Superior temporal gyrus (tissue), 1 donor: ENCODE measurements around the gene SETD1B.
A peak's percentile ranks its signal among the peaks of the same experiment; 100 is the strongest.

Experiments used
- DNase-seq: peaks from one replicate; pipeline ENCODE4 v3.0.0-alpha.2; 2016; ENCODE audit errors: extremely low spot score

Gene SETD1B

DNA sequence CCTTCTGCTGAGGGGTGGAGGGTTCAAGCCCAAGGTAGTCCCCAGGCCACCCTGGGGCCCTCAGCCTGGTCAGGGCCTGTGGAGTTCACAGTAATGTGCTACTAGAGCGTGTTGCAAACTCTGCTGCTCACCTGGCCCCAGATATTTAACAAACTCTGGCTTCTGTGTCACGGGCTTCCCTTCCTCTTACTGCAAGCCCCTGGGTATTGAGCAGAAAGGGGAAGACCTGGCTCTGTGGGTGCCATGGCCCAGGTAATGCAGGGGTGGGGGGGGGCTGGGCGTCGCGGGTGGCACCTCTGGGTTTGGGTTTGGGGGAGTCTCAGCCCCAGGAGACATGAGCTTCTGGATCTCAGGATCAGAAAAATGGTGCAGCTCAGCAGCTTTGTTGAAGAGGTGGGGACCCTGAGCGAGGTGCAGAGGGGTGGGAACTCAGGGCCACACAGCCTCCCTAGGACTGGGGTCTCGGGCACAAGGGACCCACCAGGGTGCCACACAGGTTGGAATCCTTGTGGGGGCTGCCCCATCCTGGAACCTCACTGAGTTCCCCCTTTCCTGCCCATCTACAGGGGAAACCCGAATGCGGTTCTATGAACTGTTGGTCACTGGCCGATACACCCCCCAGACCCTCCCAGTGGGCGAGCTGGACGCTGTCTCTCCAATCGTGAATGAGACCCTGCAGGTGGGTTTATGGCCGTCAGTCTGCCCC lies 4.0 kb downstream of the SETD1B start:
- DNase-seq: no peak

DNA sequence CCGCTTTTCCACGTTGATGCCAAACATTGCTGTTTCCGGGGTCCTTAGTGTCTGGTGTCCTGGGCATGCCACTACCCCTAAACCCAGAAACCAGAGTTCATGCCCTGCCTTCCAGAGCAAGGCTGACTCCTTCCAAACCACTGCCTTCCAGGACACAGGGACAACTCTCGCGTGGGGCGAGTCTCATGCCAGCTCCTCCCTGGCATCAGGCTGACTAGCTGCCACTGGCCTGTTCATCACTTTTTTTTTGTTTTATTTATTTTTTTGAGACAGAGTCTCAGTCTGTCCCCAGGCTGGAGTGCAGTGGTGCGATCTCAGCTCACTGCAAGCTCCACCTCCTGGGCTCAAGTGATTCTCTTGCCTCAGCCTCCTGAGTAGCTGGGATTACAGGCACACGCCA lies 4.8 kb downstream of the SETD1B start:
- no peak for DNase-seq

DNA sequence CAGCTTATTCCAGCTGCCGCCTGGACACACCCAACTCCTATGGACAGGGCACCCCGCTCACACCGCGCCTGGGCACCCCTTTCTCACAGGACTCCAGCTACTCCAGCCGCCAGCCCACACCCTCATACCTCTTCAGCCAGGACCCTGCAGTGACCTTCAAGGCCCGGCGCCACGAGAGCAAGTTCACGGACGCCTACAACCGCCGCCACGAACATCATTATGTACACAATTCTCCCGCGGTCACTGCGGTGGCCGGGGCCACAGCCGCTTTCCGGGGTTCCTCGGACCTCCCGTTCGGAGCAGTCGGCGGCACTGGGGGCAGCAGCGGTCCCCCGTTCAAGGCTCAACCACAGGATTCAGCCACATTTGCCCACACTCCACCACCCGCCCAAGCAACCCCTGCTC lies 5.9 kb downstream of the SETD1B start:
- DNase-seq: no peak

DNA sequence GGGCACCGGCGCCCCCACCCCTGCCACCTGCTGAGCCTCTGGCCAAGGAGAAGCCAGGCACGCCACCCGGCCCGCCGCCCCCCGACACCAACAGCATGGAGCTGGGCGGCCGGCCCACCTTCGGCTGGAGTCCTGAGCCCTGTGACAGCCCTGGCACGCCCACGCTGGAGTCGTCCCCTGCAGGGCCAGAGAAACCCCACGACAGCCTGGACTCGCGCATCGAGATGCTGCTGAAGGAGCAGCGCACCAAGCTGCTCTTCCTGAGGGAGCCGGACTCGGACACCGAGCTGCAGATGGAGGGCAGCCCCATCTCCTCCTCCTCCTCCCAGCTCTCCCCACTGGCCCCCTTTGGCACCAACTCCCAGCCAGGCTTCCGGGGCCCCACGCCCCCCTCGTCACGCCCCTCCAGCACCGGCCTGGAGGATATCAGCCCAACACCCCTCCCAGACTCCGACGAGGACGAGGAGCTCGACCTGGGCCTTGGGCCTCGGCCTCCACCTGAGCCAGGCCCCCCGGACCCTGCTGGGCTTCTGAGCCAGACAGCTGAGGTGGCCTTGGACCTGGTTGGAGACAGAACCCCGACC lies 6.5 kb downstream of the SETD1B start:
- DNase-seq: no peak

DNA sequence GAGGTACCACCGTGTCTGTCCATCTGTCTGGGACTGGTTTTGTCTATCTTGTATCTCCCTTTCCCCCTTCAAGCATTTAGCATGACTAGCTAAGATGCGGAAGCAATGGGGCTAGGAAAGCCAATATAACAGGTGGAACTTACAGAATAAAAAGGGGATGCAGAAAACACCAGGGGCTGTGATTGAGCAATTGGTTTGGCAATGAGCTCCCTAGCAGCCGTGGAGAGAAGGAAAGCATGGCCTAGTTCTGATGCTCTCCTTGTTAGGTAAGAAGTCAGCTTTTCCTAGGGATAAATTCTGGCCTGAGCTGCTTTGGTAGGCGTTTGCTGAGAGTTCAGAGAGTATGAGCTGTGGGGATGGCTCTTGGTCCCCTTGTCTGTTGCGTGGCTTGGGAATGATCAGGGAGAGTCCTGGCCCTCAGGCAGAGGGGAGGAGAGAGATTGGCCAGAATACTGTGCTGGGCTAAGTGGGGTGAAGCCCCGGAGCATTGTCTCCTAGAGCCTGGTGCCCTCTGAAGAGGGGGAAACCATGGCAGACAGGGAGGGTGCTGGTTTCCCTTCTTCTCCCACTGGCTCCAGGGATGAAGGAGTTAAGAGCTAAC lies 7.1 kb downstream of the SETD1B start:
- DNase-seq: no peak

DNA sequence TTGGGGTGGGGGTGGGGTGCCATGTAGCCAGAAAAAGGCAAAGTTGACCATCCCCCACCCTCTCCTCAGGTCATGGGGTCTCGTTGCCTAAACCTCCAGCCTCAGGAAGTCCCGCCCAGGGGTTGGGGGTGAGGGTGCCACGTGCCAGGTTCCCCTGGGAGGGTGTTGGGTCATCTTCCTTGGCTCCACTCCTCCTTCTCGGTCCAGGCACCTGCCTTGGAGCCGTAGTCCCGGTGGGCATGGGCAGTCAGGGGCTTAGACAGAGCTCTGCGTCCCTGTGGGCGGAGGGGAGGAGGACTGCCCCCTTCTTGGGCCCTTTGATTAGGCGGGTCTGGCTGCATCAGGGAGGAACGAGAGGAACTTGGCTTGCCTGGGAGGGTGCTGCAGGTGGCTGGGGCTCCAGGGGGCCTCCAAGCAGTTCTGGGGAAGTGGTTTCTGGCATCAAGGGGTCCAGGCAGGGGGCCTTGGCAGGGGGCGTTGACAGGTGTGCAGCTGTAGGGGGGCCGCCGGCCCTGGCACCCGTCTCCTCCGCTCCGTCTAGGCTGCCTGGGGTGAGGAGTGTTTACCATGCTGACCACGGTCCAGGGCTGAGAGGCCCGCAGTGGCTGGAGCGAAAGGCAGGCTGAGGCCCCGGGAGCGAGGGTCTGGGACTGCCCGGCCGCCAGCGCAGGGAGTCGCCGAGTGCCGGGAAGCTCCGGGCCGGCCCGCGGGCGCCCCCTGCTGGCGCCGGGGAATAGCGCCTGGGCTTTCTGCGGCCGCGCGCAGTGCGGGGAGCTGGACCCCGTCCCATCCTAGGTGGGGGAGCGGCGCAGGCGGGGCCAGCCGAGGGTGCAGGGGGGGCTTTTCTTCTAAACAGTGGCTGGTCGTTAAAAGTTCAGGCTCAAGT lies 7.9 kb downstream of the SETD1B start:
- peak; percentile 57 for DNase-seq

DNA sequence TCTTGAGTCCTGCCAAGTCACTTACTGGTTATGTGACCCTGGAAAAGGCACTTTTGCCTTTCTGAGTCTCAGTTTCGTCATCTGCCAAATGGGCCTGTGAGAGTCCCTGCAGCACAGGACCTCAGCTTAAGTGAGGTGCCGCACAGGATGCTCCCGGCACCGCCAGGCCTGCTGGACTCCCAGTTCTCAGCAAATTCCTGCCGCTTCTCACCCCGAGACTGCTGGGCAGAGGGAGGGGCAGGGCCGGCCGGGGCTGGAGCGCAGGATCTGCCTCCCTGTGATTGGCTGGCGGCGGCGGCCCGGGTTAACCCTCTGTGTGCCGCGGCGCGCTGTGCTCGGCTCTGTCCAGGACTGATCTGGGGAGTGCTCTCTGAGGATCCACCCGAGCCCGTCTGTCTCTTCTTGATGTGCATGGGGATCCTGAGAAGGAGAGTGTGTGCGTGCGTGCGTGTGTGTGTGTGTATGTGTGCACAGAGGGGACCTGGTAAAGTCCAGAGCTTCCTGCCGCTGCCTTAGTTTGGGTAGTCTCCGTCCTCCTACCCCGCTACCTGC lies 8.6 kb downstream of the SETD1B start:
- no peak for DNase-seq

DNA sequence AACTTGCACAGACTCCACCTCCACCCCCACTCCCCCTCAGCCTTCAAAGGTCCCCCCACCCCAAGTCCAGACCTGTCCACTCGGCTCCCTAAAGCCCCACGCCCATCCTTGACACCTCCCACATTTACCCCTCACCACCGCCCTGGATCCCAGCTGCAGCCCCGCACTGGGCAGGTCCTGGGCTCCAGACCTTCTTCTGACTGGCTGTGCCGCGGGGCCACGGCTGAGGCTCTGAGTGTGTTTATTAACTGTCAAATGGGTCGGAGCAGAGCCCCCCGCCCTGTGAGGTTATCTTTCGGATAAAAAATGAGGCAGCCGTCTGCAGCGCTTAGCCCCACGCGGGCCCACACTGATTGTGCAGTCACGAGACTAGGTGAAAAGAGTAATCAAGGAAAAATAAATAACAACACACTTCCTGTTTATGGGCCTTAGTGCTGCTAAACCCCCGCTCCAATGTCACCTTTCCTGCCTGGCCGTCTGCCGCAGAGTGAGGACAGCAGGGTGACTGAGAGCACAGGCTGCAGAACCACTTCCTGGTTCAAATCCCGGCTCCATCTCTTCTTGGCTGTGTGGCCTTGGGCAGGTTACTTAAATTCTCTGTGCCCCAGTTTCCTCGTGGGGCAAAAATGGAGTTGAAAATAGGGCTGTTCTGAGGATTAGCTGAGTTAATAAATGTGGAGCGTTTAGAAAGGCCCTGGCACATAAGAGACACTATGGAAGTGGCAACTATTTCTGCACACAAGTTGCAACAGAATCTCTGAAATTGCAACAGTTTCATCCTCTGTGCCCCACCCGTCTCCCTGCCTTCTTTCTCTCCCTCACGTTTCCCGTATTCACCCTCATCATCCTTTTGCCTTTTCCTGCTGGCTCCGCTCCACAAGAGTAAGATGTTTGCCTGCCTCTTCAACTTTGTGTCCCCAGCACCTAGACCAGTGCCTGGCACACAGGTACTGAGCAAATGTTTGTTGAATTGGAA lies 9.4 kb downstream of the SETD1B start:
- DNase-seq: no peak

DNA sequence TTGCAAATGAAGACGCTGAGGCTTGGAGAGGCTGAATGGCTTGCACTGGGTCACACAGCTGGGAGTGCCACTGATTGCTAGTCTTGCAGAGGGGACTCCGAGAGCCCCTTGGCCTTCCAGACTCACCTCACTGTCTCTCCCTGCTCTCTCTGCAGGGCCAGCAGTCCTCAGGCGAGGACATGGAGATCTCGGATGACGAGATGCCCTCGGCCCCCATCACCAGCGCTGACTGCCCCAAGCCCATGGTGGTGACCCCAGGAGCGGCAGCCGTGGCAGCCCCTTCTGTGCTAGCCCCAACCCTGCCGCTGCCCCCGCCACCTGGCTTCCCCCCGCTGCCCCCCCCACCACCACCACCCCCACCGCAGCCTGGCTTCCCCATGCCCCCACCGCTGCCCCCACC lies 10.1 kb downstream of the SETD1B start:
- DNase-seq: no peak

DNA sequence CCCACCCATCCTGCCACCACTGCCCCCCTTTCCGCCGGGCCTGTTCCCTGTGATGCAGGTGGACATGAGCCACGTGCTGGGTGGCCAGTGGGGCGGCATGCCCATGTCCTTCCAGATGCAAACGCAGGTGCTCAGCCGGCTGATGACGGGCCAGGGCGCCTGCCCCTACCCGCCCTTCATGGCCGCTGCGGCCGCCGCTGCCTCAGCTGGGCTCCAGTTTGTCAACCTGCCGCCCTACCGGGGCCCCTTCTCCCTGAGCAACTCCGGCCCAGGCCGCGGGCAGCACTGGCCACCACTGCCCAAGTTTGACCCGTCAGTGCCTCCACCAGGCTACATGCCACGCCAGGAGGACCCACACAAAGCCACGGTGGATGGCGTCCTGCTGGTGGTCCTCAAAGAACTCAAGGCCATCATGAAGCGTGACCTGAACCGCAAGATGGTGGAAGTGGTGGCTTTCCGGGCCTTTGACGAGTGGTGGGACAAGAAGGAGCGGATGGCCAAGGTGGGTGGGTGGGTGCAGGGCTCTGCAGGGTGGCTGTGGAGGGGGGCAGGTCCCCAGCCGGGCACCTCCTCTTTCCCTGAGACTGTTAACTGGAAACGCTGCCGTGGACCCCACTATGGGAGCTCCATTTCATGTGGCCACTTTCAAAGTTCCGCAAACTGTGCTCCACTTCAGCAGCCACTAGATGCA lies 10.8 kb downstream of the SETD1B start:
- DNase-seq: no peak

DNA sequence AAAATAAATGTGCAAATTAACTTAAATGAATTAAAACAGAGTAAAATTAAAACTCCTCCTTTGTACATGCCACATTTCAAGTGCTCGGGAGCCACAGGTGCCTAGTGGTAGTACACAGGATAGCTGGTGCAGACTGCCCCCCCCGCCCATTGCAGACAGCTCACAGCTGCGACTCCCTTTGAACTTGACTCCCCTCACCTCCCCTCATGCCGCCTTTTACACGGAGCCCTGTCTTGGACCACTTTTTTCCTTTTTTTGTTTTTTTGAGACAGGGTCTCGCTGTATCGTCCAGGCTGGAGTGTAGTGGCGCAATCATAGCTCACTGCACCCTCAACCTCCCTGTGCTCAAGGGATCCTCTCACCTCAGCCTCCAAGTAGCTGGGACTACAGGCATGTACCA lies 11.5 kb downstream of the SETD1B start:
- DNase-seq: no peak

DNA sequence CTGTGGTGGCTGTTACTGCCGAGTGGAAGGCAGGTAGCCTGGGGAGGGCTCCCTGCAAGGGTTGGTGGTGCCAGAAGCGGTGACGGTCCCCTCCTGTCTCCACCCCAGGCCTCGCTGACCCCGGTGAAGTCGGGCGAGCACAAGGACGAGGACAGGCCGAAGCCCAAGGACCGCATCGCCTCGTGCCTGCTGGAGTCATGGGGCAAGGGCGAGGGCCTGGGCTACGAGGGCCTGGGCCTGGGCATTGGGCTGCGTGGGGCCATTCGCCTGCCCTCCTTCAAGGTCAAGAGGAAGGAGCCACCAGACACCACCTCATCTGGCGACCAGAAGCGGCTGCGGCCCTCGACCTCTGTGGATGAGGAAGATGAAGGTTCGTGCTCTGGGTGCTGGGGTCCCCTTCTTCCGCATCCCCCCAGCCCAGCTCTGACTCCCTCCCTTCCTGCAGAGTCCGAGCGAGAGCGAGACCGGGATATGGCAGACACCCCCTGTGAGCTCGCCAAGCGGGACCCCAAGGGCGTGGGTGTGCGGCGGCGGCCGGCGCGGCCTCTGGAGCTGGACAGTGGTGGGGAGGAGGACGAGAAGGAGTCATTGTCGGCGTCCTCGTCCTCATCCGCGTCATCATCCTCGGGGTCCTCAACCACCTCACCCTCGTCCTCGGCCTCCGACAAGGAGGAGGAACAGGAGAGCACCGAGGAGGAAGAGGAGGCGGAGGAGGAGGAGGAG lies 13.3 kb downstream of the SETD1B start:
- no peak for DNase-seq

DNA sequence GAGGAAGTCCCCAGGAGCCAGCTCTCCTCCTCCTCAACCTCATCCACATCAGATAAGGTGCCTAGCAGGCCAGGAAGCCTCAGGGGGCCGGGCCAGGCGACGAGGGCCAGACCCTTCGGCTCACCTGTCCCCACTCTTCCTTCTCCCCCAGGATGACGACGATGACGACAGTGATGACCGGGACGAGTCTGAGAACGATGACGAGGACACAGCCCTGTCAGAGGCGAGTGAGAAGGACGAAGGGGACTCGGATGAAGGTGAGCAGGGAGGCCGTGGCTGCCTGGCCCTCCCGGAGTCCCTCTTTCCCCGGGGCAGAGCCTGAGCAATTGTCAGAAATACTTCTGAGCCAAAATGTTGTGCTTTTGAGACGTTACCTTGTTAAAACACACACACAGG lies 13.8 kb downstream of the SETD1B start:
- DNase-seq: no peak

DNA sequence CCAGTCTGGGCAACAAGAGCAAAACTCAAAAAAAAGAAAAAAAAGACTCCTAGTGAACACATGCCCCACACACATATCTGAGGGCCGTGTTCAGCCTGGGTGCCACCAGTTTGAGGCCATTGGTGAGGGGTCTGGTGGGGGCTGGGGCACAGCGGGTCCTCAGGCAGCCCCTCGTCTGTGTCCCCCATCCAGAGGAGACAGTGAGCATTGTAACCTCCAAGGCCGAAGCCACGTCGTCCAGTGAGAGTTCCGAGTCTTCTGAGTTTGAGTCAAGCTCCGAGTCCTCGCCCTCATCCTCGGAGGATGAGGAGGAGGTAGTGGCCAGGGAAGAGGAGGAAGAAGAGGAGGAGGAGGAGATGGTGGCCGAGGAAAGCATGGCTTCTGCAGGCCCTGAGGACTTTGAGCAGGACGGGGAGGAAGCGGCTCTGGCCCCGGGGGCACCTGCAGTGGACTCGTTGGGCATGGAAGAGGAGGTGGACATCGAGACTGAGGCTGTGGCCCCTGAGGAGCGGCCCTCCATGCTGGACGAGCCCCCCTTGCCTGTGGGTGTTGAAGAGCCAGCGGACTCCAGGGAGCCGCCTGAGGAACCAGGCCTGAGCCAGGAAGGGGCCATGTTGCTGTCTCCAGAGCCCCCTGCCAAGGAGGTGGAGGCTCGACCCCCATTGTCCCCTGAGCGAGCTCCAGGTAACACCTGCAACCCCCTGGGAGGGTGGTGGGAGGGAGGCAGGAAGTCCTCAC lies 15.6 kb downstream of the SETD1B start:
- DNase-seq: no peak

DNA sequence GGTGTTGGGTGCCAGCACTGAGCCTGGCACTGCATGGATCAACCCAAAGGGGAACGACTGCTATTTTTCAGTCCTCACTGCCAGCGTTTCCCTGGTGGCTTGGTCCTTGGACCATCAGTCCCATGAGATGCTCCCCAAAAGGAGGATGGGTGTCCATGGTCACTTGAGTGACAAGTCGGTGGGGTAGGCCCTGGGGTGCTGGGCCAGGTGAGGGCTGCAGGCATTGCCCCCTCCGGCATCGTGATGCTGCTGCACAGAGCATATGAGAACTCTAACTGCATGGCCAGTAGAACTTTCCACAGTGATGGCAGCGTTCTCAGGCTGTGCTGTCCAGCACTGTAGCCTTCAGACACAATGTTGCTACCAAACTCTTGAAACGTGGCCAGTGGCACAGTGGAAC lies 16.2 kb downstream of the SETD1B start:
- no peak for DNase-seq

DNA sequence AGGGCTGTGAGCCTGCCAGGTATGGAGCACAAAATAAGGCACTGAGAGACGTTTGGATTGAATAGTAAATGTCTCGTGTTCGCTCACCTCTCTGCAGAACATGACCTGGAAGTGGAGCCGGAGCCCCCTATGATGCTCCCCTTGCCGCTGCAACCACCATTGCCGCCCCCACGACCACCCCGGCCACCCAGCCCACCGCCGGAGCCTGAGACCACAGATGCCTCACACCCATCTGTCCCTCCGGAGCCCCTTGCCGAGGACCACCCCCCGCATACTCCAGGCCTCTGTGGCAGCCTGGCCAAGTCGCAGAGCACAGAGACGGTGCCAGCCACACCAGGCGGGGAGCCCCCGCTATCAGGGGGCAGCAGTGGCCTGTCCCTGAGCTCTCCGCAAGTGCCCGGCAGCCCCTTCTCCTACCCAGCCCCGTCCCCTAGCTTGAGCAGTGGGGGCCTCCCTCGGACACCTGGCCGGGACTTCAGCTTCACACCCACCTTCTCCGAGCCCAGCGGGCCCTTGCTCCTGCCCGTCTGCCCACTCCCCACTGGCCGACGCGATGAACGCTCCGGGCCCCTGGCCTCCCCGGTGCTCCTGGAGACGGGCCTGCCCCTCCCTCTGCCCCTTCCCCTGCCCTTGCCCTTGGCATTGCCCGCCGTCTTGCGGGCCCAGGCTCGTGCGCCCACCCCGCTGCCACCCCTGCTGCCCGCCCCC lies 18.7 kb downstream of the SETD1B start:
- DNase-seq: no peak

DNA sequence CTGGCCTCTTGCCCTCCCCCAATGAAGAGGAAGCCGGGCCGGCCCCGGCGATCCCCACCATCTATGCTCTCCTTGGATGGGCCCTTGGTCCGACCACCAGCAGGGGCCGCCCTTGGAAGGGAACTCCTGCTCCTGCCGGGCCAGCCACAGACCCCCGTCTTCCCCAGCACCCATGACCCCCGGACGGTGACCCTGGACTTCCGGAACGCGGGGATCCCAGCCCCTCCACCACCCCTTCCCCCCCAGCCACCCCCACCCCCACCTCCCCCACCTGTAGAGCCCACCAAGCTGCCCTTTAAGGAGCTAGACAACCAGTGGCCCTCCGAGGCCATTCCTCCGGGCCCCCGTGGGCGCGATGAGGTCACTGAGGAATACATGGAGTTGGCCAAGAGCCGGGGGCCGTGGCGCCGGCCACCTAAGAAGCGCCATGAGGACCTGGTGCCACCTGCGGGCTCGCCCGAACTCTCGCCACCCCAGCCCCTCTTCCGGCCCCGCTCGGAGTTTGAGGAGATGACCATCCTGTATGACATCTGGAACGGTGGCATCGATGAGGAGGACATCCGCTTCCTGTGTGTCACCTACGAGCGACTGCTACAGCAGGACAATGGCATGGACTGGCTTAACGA lies 19.4 kb downstream of the SETD1B start:
- no peak for DNase-seq

DNA sequence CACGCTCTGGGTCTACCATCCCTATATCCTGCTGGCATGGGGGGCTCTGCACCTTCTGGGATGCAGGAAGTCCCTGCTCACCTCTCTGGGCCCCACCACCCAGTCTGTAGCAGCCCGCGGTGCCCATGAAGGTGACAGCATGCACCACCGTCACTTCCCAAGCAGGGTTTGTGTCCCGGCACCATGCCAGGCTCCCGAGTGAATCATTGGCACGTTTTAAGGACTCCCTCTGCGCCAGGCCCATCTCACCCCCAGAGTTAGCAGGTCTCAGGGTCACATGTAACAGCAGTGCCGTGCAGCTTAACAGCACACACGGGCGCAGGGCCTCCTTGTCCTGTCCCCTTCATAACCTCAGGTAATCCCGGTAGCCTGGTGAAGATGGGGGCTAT lies 19.9 kb downstream of the SETD1B start:
- no peak for DNase-seq
